ENCODE results near the gene SELPLG.
"Not testable (repeated sequence)": the region's sequence is repeated elsewhere in the genome, so short reads cannot be mapped to it uniquely, and the experiment has no call there.

The SELPLG gene

DNA sequence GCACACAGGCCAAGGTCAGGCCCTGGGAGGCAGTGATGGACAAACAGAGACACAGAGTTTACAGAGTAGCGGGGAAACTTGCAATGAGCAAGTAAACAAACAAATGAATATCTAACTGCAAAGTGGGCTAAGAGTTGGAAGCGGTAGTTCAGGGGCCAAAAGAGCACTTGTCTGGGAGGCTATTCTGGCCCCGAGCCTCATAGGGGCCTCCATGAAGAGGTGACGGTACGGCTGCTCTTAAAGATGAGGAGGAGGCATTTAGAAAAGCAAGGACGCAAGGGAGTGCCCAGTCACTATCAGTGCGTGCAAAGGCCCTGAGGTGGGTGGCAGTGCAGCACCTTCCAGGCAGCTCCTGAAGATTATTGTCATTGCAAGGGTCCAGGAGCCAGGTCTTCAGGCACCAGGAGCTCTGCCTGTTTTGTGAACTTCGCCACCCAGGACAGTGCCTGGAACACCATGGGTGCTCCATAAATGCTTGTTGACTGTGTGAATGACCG is 31.4 kb downstream of the SELPLG start:
- DNase-seq = no peak

- no peak for DNase-seq
Observed at GRCh38 chr12:108600702-108601007, 33.0 kb downstream of the SELPLG start.

GRCh38 chr12:108599948-108600701 is 33.6 kb downstream of the SELPLG start:
- DNase-seq = no peak

- no peak for DNase-seq
Observed at GRCh38 chr12:108599541-108599940, 34.2 kb downstream of the SELPLG start.

- no peak for DNase-seq
Observed at GRCh38 chr12:108598553-108599250, 35.0 kb downstream of the SELPLG start.

DNA sequence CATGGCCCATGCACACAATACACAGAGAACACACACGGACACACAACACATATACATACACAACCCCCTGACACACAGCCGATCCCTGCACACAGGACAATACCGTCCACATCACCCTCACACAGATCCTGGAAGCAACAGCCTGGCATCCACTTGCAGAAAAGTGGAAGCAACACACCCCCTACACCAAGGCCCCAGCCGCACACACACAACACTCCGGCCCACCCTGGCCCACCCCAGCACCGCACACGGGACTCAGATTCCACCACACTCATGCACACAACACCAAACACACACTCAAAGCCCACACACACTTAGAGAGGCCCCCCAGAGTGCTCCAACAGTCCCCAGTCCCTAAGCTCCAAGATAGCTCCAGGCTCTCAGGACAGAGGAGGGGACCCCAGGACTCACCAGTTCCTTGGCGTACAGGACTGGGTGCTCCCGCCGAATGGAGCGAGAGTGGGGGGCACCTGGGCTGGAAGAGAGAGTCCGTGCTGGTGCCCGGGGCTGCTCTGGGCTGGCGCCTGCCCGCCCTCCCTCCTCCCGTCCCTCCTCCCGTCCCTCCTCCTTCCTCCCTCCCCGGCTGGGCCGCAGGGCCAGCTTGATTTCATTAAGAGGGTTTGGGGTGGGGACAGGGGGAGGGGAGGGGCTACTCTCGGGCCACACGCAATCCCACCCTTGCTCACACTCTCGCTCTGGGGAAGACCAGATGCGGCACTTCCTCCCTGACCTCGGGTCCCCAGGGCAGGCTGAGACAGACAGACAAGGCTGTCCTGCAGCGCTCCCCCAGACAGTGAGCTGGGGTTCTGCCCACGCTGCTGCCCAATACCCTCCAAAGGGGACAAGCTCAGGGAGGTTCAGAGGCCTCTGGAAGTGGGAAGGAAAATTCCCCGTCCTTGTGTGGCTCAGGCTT is 35.9 kb downstream of the SELPLG start, which contains the start of gene TMEM119:
Gene TMEM119, minus strand, starts transcription at position 526 of the 913 bp plus-strand sequence. CDS start 5,701 bp downstream, outside the sequence.
- DNase-seq = no peak

GRCh38 chr12:108596854-108597558 is 36.7 kb downstream of the SELPLG start:
- no peak for DNase-seq

DNA sequence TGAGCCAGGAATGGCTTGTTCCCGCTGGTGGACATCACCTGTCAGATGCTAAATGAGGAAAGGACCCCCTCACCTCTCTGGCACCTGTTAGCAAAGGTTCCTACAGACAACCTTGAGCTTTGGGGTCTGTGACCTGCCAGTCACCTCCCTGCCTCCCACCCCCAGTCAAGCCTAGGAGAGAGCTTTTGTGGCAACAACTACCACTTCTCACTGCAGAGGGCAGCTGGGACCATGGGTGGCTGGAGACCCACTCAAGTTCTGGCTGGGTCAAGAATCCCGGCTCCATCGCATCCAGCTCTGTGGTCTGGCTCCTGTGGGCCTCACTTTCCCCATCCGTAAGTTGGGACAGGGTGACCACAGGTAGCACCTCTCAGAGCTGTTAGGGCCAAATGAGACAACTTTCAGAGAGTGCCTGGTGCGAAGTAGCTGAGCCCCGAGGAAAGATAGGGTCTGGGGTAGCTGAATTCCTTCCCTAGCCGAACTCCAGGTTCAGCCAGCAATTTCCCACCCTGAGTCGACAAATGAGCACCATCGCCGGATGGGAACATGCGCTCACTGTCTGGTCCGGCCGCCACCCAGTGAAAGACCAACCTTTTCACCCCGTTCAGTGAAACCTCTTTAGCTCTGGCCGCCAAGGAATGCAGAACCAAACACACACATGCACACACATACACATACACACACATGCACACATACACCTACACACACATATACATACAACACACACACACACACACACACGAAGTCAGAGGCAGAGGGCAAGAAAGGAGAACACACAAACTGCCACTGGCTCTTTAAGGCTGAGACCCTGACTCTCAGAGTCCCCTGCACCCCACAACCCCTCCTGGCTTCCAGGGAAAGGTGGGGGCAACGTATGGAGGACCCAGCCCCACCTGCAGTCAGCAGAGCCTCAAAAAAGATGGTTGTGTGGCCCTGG is 37.7 kb downstream of the SELPLG start:
- DNase-seq = no peak

DNA sequence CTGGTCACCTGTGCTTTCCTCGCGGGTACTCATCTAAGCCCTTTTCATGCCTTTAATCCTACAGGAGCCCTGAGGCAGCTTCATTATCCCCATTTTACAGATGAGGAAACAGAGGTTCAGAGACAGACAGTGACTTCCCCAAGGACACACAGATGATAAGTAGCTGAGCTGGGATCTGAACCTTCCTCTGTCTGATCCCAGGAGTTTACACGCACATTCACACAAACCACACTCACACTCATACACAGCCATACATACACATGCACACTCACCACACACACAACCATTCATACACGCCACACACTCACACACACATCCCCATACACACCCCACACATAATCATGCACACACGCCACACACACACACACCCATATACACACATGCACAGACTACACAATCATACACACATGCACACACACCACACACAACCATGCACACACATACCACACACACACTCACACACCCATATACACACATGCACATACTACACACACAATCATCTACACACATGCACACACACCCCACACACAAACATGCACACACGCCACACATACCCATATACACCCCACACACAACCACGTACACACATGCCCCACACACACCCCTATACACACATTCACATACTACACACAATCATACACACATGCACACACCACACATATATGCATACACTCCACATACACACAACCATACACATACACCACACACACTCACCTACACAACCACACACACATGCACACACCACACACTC is 38.6 kb downstream of the SELPLG start:
- DNase-seq = no peak

DNA sequence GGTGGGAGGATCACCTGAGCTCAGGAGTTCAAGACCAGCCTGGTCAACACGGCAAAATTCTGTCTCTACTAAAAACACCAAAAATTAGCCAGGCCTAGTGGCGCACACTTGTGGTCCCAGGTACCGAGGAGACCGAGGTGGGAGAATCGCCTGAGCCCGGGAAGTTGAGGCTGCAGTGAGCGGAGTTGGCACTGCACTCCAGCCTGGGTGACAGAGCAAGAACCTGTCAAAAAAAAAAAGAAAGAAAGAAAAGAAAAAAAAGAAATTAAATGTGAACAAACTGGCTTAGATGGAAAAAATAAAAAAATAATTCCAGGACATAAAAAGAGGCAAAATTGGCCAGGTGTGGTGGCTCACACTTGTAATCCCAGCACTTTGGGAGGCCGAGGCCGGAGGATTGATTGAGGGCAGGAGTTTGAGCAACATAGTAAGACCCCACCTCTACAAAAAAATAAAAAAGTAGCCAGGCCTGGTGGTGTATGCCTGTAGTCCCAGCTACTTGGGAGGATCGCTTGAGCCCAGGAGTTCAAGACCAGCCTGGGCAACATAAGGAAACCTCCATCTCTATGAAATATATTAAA is 39.3 kb downstream of the SELPLG start:
- no peak for DNase-seq

- DNase-seq = no peak
Observed at GRCh38 chr12:108592033-108592909, 41.4 kb downstream of the SELPLG start.

GRCh38 chr12:108591267-108591980 is 42.3 kb downstream of the SELPLG start:
- no peak for DNase-seq

GRCh38 chr12:108590463-108590862 is 43.2 kb downstream of the SELPLG start:
- DNase-seq = not testable (repeated sequence)

DNA sequence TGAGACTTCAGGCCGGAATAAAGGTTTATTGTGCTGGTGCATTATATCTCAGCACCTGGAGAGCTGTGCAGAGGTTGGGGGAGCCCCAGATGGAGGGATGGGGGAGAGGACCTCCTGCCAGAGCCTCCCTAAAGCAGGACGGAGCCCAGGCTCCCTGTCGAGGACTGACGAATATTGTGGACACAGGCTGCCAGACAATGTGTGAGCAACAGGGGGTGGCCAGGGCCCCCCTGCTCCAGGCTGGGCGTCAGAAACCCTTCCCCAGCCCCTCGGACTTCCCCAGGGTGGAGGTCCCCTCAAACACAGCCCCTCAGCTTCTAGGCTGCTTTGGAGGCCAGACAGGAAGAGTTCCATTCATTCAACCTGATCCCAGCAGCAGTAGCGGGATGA is 43.9 kb downstream of the SELPLG start:
- DNase-seq = no peak

GRCh38 chr12:108589028-108589839 is 44.5 kb downstream of the SELPLG start:
- DNase-seq = no peak

DNA sequence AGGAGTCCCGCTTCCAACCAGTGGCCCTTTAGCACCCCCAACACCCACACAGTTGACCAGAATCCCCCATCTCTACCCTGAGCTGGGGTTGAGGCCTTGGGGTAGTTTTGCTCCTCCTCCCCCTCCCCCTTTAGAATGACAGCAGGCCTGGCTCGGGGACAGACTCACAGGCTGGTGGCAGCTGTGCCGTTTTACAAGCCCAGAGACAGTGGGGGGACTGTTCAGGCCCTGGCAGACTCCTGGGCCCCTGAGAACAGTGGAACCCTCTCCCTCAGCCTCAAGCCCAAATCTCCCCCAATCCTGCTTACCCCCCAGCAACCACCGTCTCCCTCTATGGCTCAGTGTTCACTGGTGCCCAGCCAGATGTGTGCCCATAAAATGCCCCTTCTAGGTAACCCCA is 45.9 kb downstream of the SELPLG start:
- DNase-seq = no peak

GRCh38 chr12:108586306-108586705 is 47.4 kb downstream of the SELPLG start:
- no peak for DNase-seq

DNA sequence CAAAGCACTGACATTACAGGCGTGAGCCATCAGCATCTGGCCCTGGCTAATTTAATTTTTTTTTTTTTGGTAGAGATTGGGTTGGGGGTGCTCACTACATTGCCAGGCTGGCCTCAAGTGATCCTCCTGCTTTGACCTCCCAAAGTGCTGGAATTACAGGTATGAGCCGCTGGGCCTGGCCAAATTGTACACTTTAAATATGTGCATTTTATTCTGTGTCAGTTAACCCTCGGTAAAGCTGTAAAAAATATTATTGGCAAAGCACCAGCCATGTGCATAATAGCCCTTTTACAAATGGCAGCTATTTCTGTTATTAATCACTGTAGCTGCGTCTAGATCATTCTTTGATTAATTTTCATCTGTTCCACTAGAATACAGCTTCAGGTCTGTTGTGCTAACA is 47.8 kb downstream of the SELPLG start:
- no peak for DNase-seq
